K562 (cell line): Measurements from ENCODE around the gene RAB14. TPM values are rescaled to one million over a fixed set of nuclear protein-coding genes. Genes with fewer than 3 reads are reported as not detected.

Experiments
- CBFA2T3 ChIP-seq: fragments of 450-650 bp; IDR thresholded peaks from 2 replicates; pipeline ENCODE4 v1.6.1; 2017
- CREBBP ChIP-seq: IDR thresholded peaks from one replicate; pipeline ENCODE4 v1.6.1; 2012; ENCODE audit warnings: low read depth, mild to moderate bottlenecking, control low read depth, inconsistent platforms, low read length
- DEAF1 ChIP-seq: fragments of 450-650 bp; formaldehyde crosslinking; IDR thresholded peaks from 2 replicates; pipeline ENCODE4 v1.4.0; 2020; ENCODE audit warnings: mild to moderate bottlenecking, moderate library complexity
- EHMT2 ChIP-seq: fragments of 450-650 bp; IDR thresholded peaks from 2 replicates; pipeline ENCODE4 v1.6.1; 2018; ENCODE audit warnings: antibody characterized with exemption
- HDAC2 ChIP-seq: fragments of 450-650 bp; IDR thresholded peaks from 2 replicates; pipeline ENCODE4 v1.6.1; 2016; ENCODE audit warnings: mild to moderate bottlenecking
- HNRNPLL ChIP-seq: fragments of 200-400 bp; formaldehyde crosslinking; IDR thresholded peaks from 2 replicates; pipeline ENCODE4 v1.6.1; 2017; ENCODE audit warnings: low read length, low read depth, mild to moderate bottlenecking; ENCODE audit not compliant: poor library complexity, severe bottlenecking
- LARP7 ChIP-seq: fragments of 450-650 bp; IDR thresholded peaks from 2 replicates; pipeline ENCODE4 v1.6.1; 2016
- NR1H2 ChIP-seq: sonication (generic); formaldehyde crosslinking; IDR thresholded peaks from 2 replicates; pipeline ENCODE4 v1.4.0; 2020; ENCODE audit warnings: mild to moderate bottlenecking, missing genetic modification reagents
- NR3C1 ChIP-seq: sonication (generic); formaldehyde crosslinking; IDR thresholded peaks from 2 replicates; pipeline ENCODE4 v1.8.1; 2022; ENCODE audit warnings: missing genetic modification reagents
- POLR3G ChIP-seq: IDR thresholded peaks from 2 replicates; pipeline ENCODE4 v1.6.1; 2011; ENCODE audit not compliant: insufficient read length, insufficient replicate concordance; ENCODE audit errors: extremely low read depth
- RBM15 ChIP-seq: fragments of 200-400 bp; formaldehyde crosslinking; IDR thresholded peaks from 2 replicates; pipeline ENCODE4 v1.6.1; 2018; ENCODE audit warnings: mild to moderate bottlenecking, low read length, moderate library complexity; ENCODE audit not compliant: insufficient read depth
- SRSF7 ChIP-seq: fragments of 200-400 bp; formaldehyde crosslinking; optimal IDR thresholded peaks from 2 replicates; pipeline ENCODE3; 2017; ENCODE audit warnings: mild to moderate bottlenecking, low read depth, low read length
- polyA plus RNA-seq, 8 experiments: library from polyadenylated mRNA; depleted of rRNA in 4 of 8; stranded (reverse) in 5 of 8; unstranded in 3 of 8; fragments of >200 nt; fragmentation: Nextera tagmentation in 2 of 8; fragmentation: Illumina TruSeq in 1 of 8; extraction: Ambion mirVana in 2 of 8; extraction: Trizol in 1 of 8; gene quantifications; 2 replicates each; pipeline versions ENCODE4 v1.2.1 to v1.2.3, GENCODE V29; 2011 to 2014; ENCODE audit warnings: inconsistent platforms in 1 of 8, missing spikeins in 1 of 8
- total RNA-seq, 7 experiments: library from RNA; depleted of rRNA in 6 of 7; stranded (reverse); fragments of >200 nt in 6 of 7; fragmentation: Illumina TruSeq in 2 of 7; extraction: Trizol in 2 of 7; gene quantifications; 2 replicates each; pipeline versions ENCODE4 v1.2.1 to v1.2.3, GENCODE V29; 2011 to 2021; ENCODE audit warnings: low replicate concordance in 1 of 7
- TF ChIP-seq, protein P1 (sequence below): fragments of 450-650 bp; IDR thresholded peaks from 2 replicates; pipeline ENCODE4 v1.6.1; 2016; ENCODE audit warnings: mild to moderate bottlenecking, moderate library complexity
- TF ChIP-seq, protein P2 (sequence below): fragments of 450-650 bp; IDR thresholded peaks from 2 replicates; pipeline ENCODE4 v1.6.1; 2016; ENCODE audit warnings: antibody characterized with exemption

The RAB14 gene
- total and polyA plus RNA-seq, 9 of the 15 experiments (the other 6 are each of a cell fraction or from before 2014, with no cell fraction given): 10.3 to 41.8 (median 20.9) TPM

DNA sequence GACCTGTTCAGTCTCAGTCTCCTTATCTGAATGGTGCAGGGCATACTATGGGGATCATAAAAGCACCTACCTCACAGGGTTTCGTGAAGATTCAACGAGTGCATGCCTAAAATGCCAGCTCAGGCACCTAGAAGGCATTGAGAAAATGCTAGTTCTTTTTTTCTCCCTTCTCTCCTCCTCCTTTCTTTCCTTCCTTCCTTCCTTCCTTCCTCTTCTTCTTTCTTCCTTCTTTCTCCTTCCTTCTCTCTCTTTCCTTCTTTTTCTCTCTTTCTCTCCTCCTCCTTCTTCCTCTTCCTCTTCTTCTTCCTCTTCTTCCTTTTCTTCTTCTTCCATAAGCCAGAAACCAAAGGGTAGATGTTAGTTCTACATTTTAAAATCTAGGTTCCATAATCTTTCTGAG is 12.3 kb upstream of the RAB14 start (continued):
- TF ChIP-seq, protein P1, sequence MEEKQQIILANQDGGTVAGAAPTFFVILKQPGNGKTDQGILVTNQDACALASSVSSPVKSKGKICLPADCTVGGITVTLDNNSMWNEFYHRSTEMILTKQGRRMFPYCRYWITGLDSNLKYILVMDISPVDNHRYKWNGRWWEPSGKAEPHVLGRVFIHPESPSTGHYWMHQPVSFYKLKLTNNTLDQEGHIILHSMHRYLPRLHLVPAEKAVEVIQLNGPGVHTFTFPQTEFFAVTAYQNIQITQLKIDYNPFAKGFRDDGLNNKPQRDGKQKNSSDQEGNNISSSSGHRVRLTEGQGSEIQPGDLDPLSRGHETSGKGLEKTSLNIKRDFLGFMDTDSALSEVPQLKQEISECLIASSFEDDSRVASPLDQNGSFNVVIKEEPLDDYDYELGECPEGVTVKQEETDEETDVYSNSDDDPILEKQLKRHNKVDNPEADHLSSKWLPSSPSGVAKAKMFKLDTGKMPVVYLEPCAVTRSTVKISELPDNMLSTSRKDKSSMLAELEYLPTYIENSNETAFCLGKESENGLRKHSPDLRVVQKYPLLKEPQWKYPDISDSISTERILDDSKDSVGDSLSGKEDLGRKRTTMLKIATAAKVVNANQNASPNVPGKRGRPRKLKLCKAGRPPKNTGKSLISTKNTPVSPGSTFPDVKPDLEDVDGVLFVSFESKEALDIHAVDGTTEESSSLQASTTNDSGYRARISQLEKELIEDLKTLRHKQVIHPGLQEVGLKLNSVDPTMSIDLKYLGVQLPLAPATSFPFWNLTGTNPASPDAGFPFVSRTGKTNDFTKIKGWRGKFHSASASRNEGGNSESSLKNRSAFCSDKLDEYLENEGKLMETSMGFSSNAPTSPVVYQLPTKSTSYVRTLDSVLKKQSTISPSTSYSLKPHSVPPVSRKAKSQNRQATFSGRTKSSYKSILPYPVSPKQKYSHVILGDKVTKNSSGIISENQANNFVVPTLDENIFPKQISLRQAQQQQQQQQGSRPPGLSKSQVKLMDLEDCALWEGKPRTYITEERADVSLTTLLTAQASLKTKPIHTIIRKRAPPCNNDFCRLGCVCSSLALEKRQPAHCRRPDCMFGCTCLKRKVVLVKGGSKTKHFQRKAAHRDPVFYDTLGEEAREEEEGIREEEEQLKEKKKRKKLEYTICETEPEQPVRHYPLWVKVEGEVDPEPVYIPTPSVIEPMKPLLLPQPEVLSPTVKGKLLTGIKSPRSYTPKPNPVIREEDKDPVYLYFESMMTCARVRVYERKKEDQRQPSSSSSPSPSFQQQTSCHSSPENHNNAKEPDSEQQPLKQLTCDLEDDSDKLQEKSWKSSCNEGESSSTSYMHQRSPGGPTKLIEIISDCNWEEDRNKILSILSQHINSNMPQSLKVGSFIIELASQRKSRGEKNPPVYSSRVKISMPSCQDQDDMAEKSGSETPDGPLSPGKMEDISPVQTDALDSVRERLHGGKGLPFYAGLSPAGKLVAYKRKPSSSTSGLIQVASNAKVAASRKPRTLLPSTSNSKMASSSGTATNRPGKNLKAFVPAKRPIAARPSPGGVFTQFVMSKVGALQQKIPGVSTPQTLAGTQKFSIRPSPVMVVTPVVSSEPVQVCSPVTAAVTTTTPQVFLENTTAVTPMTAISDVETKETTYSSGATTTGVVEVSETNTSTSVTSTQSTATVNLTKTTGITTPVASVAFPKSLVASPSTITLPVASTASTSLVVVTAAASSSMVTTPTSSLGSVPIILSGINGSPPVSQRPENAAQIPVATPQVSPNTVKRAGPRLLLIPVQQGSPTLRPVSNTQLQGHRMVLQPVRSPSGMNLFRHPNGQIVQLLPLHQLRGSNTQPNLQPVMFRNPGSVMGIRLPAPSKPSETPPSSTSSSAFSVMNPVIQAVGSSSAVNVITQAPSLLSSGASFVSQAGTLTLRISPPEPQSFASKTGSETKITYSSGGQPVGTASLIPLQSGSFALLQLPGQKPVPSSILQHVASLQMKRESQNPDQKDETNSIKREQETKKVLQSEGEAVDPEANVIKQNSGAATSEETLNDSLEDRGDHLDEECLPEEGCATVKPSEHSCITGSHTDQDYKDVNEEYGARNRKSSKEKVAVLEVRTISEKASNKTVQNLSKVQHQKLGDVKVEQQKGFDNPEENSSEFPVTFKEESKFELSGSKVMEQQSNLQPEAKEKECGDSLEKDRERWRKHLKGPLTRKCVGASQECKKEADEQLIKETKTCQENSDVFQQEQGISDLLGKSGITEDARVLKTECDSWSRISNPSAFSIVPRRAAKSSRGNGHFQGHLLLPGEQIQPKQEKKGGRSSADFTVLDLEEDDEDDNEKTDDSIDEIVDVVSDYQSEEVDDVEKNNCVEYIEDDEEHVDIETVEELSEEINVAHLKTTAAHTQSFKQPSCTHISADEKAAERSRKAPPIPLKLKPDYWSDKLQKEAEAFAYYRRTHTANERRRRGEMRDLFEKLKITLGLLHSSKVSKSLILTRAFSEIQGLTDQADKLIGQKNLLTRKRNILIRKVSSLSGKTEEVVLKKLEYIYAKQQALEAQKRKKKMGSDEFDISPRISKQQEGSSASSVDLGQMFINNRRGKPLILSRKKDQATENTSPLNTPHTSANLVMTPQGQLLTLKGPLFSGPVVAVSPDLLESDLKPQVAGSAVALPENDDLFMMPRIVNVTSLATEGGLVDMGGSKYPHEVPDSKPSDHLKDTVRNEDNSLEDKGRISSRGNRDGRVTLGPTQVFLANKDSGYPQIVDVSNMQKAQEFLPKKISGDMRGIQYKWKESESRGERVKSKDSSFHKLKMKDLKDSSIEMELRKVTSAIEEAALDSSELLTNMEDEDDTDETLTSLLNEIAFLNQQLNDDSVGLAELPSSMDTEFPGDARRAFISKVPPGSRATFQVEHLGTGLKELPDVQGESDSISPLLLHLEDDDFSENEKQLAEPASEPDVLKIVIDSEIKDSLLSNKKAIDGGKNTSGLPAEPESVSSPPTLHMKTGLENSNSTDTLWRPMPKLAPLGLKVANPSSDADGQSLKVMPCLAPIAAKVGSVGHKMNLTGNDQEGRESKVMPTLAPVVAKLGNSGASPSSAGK: no peak
- TF ChIP-seq EHMT2 (no peak), NR3C1 (no peak), CBFA2T3 (peak; percentile 61), RBM15 (no peak), HNRNPLL (no peak), CREBBP (no peak), NR1H2 (CRISPR knock-in tag) (no peak), DEAF1 (CRISPR knock-in tag) (no peak), LARP7 (no peak), POLR3G (no peak), SRSF7 (no peak), HDAC2 (no peak)
- TF ChIP-seq, protein P2, sequence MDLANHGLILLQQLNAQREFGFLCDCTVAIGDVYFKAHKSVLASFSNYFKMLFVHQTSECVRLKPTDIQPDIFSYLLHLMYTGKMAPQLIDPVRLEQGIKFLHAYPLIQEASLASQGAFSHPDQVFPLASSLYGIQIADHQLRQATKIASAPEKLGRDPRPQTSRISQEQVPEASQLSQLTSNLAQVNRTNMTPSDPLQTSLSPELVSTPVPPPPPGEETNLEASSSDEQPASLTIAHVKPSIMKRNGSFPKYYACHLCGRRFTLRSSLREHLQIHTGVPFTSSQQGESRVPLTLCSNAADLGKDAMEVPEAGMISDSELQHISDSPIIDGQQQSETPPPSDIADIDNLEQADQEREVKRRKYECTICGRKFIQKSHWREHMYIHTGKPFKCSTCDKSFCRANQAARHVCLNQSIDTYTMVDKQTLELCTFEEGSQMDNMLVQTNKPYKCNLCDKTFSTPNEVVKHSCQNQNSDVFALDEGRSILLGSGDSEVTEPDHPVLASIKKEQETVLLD: 0 out of 2 replicates have a peak, but pooled peaks have one; percentile 58
